Right cardiac atrium (tissue), 5 donors: ENCODE results near the gene AKAP13. TPM values are rescaled to one million over a fixed set of nuclear protein-coding genes. Genes with fewer than 3 reads are reported as not detected.
"Not testable (repeated sequence)": the region's sequence is repeated elsewhere in the genome, so short reads cannot be mapped to it uniquely, and the experiment has no call there.

Experiments used
- ATAC-seq, 2 donors: fragments of 200-7000 bp; cut with Tn5 transposase; one replicate each; pipeline versions ENCODE4 v1.8.0 to v1.9.1; 2020; ENCODE audit warnings: moderate library complexity in 2 of 2, mild to moderate bottlenecking in 1 of 2
- DNase-seq, 3 donors: peaks; one replicate each; pipeline ENCODE4 v3.0.0-alpha.2; 2020
- H3K27ac ChIP-seq: one replicate; pipeline ENCODE4 v1.5.1; 2013; ENCODE audit warnings: mild to moderate bottlenecking, low read length, control low read depth, moderate library complexity
- H3K27me3 ChIP-seq: one replicate; pipeline ENCODE4 v1.6.1; 2013; ENCODE audit not compliant: control insufficient read depth, insufficient read depth
- H3K4me1 ChIP-seq: one replicate; pipeline ENCODE4 v1.6.1; 2013; ENCODE audit warnings: low read length; ENCODE audit not compliant: control insufficient read depth, insufficient read depth
- H3K4me3 ChIP-seq: one replicate; pipeline ENCODE4 v1.5.1; 2013; ENCODE audit warnings: low read length, control low read depth
- H3K9me3 ChIP-seq: one replicate; pipeline ENCODE4 v1.6.1; 2013; ENCODE audit warnings: low read length; ENCODE audit not compliant: control insufficient read depth
- WGBS: extraction: QIAGEN DNeasy Blood & Tissue Kit; methylation state at CpG from one replicate; pipeline ENCODE4 v1.1.7; 2013; 5-methylcytosine and 5-hydroxymethylcytosine counted together
- intact Hi-C, 4 donors: fragments of 100-400 bp; cut with DNase I; formaldehyde crosslinking; loops; one replicate each; pipeline versions ENCODE4 v1.11.0 to v1.14.0; 2022 to 2023
- polyA plus RNA-seq: library from polyadenylated mRNA; stranded (reverse); fragments of 200-250 nt; gene quantifications from one replicate; pipeline ENCODE4 v1.2.3, GENCODE V29; 2013
- total RNA-seq, 4 donors: library from RNA; stranded (reverse); fragmentation: NEBNext Ultra II Directional; extraction: Animal tissue kit (Norgen Biotek cat#: 25700); gene quantifications; one replicate each; pipeline ENCODE4 v1.2.1, GENCODE V29; 2021
- donor health status: healthy with polysubstance abuse.
- donor health status: DM: no; HTN: yes; CAD: no.
- donor health status: DM: no; HTN: no; CAD: no.
- donor health status: DM: no; HTN: yes; CAD: no; lungs with severe emphysema.
- donor health status: DM: yes; HTN: yes; CAD: no.

Gene AKAP13
- total and polyA plus RNA-seq, 5 donors: 104 to 348 (median 250) TPM

GRCh38 chr15:85484923-85485322 is 104.5 kb downstream of the AKAP13 start:
- not testable (repeated sequence) for DNase-seq, H3K4me3 ChIP-seq, H3K27me3 ChIP-seq, H3K4me1 ChIP-seq, H3K9me3 ChIP-seq, H3K27ac ChIP-seq, ATAC-seq
- intact Hi-C loops: loop anchor here in 2 of 4 donors (10.0 kb wide), 2 partner anchors 100 to 240 kb away; no protein-coding TSS in a partner anchor

- no peaks in the 10 kb centered on the region for H3K9me3 ChIP-seq
- no peak overlapping the region for H3K4me3 ChIP-seq
- H3K27me3 ChIP-seq: no peaks in the 10 kb centered on the region
- ATAC-seq (peak; percentile 75 to 80), DNase-seq (no peak)
- intact Hi-C loops: loop anchor here in 2 of 4 donors (10.0 kb wide), 2 partner anchors 99 to 239 kb away; no protein-coding TSS in a partner anchor
- H3K4me1 ChIP-seq: peaks cover 4% of the 10 kb centered on the region
- H3K27ac ChIP-seq: no peak overlapping the region
Measured at GRCh38 chr15:85485956-85486567, 105.7 kb downstream of the AKAP13 start.

GRCh38 chr15:85487796-85488195 is 107.4 kb downstream of the AKAP13 start:
- ATAC-seq, H3K27ac ChIP-seq, H3K27me3 ChIP-seq, H3K9me3 ChIP-seq, H3K4me3 ChIP-seq, DNase-seq, H3K4me1 ChIP-seq: not testable (repeated sequence)
- 91% methylated on average over 7 of the region's 7 CpGs for WGBS
- intact Hi-C loops: loop anchor here in 2 of 4 donors (10.0 kb wide), 2 partner anchors 97 to 237 kb away; no protein-coding TSS in a partner anchor

GRCh38 chr15:85488997-85489396 is 108.6 kb downstream of the AKAP13 start:
- H3K27ac ChIP-seq: no peak overlapping the region
- intact Hi-C loops: loop anchor here in 2 of 4 donors (10.0 kb wide), 2 partner anchors 96 to 236 kb away; no protein-coding TSS in a partner anchor
- H3K4me3 ChIP-seq: no peak overlapping the region
- H3K27me3 ChIP-seq: no peaks in the 10 kb centered on the region
- H3K9me3 ChIP-seq: no peaks in the 10 kb centered on the region
- 46% methylated on average over 1 of the region's 1 CpG for WGBS
- ATAC-seq (no peak), DNase-seq (no peak)
- H3K4me1 ChIP-seq: peaks cover 2% of the 10 kb centered on the region

DNA sequence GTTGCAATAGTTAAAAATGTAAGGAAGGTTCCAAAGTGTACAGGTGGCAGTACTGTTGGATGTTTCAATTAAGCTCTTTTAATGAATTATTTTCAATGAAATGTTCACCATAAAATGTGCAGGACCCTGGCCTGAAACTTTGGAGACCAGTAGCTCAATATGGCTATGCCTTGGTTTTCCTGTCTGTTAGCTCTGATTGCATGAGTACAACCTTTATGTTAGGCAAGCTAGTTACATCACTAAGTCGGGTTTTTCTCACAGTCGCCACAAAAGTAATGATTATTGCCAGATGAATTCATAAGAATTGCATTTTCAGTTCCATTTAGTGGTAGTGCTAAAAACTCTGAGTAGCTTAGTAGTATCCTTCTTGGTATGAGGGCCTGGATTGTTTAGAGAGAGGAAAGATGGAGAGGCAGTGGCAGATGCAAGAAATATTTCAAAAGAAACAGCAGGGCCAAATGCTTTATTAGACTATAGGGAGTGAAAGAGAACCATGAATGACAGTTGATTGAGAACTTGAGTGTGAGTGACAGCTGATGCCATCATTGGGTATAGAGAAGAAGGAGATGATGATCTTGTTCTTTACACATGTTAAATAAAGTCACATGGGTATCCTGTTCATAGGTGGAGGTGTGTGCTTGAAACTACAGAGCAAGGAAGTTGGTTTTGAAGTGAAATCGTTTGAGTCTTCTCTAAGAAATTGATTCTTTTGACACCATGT is 109.5 kb downstream of the AKAP13 start:
- Histone ChIP-seq H3K4me3 (no peak overlapping the region), H3K4me1 (peaks cover 4% of the 10 kb centered on the region), H3K9me3 (no peaks in the 10 kb centered on the region), H3K27me3 (no peaks in the 10 kb centered on the region), H3K27ac (no peak overlapping the region)
- DNase-seq (no peak), ATAC-seq (no peak)
- WGBS: 81% methylated on average over 3 of the region's 3 CpGs
- intact Hi-C loops: loop anchor here in 2 of 4 donors (10.0 kb wide), 2 partner anchors 95 to 235 kb away; no protein-coding TSS in a partner anchor

DNA sequence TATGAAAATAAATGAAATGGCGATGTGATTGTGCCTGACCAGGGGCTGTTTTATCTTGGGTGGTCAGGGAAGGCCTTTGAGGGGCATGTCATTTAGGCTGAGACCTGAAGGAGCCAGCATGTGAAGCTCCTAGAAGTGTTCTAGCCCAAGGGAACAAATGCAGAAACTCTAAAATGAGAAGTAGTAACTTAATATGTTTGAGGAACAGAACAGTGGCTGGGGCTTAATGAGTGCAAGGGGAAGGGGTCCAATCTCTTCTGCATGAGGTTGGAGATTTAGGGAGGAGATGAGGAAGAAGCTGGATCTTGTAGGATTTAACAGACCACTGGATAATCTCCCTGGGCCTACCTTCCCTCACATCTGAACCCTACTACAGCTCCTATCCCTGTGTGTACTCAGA is 110.5 kb downstream of the AKAP13 start:
- H3K4me3 ChIP-seq: no peak overlapping the region
- H3K4me1 ChIP-seq: peaks cover 4% of the 10 kb centered on the region
- 83% methylated on average over 1 of the region's 1 CpG for WGBS
- no peak for DNase-seq
- intact Hi-C loops: no loop called here
- H3K9me3 ChIP-seq: no peaks in the 10 kb centered on the region
- no peaks in the 10 kb centered on the region for H3K27me3 ChIP-seq
- no peak for ATAC-seq
- H3K27ac ChIP-seq: no peak overlapping the region

DNA sequence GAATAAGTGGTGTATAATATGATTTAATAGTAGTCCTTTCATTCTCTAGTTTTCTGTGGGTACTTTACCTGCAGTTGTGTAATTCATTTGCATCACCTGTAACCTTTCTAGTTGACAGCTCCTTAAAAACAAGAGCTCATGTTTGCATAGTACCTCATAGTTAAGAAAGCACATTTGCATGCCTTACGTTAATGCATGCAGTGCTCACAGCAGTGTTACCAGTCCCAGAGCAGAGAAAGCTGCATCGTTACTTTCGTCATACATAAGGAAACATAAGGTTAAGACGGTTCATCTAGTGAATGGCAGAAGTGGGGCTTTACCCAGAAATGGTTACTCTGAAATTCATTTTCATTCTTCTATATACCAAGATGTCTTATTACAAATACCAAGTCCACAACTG is 111.3 kb downstream of the AKAP13 start:
- no peak for ATAC-seq
- peaks cover 7% of the 10 kb centered on the region for H3K4me1 ChIP-seq
- H3K9me3 ChIP-seq: no peaks in the 10 kb centered on the region
- DNase-seq: no peak
- 93% methylated on average over 4 of the region's 4 CpGs for WGBS
- H3K4me3 ChIP-seq: no peak overlapping the region
- H3K27me3 ChIP-seq: no peaks in the 10 kb centered on the region
- intact Hi-C loops: no loop called here
- H3K27ac ChIP-seq: no peak overlapping the region

DNA sequence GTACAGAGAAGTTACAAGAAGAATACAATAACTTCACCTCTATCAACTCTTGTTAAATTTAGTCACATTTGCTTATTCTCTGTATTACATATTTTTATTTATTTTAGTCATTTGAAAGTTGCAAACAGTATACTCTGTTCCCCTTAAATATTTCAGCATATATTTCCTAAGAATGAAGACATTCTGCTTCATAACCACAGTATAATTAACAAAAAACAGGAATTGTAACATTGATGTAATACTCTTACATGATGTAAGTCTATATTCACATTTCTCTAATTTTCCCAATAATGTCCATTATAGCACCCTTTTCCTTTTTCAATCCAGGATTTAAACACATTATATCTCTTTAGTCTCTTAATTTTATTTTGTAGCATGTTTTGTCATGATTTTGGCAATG is 112.0 kb downstream of the AKAP13 start:
- H3K4me1 ChIP-seq: peaks cover 11% of the 10 kb centered on the region
- ATAC-seq (no peak), DNase-seq (no peak)
- H3K4me3 ChIP-seq: no peak overlapping the region
- H3K27ac ChIP-seq: no peak overlapping the region
- no peaks in the 10 kb centered on the region for H3K9me3 ChIP-seq
- intact Hi-C loops: no loop called here
- H3K27me3 ChIP-seq: no peaks in the 10 kb centered on the region

- Histone ChIP-seq H3K27ac (no peak overlapping the region), H3K4me1 (peaks cover 11% of the 10 kb centered on the region), H3K9me3 (no peaks in the 10 kb centered on the region), H3K27me3 (no peaks in the 10 kb centered on the region), H3K4me3 (no peak overlapping the region)
- intact Hi-C loops: no loop called here
- ATAC-seq (peak in 1 of 2 donors; percentile 11), DNase-seq (no peak)
- 72% methylated on average over 1 of the region's 1 CpG for WGBS
Measured at GRCh38 chr15:85493260-85493659, 112.9 kb downstream of the AKAP13 start.

- WGBS: 57% methylated on average over 5 of the region's 5 CpGs
- intact Hi-C loops: no loop called here
- H3K27me3 ChIP-seq: no peaks in the 10 kb centered on the region
- peak overlapping the region; percentile 59 for H3K27ac ChIP-seq
- peak; percentile 75 to 95 for ATAC-seq
- H3K9me3 ChIP-seq: no peaks in the 10 kb centered on the region
- DNase-seq: no peak
- H3K4me3 ChIP-seq: no peak overlapping the region
- peaks cover 11% of the 10 kb centered on the region for H3K4me1 ChIP-seq
Measured at GRCh38 chr15:85494048-85494777, 113.8 kb downstream of the AKAP13 start.

DNA sequence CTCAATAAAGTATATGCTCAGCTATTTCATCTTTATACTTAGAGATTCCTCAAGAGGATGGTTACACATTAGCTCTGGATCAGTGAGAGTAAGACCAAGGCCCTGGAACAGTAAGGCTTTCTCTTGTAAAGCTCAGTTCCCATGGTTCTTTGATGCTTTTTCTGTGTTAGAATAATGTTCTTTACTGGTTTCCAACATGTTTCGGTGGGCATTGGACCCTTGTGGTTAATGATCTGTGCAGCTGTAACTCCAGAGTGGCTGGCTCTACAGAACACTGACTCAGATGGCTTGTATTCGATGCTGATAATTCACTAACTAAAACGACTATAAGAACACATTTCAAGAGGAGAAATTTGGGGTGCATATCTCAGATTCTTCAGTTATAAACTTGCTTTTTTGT is 114.7 kb downstream of the AKAP13 start:
- H3K9me3 ChIP-seq: no peaks in the 10 kb centered on the region
- intact Hi-C loops: no loop called here
- H3K27ac ChIP-seq: no peak overlapping the region
- no peak overlapping the region for H3K4me3 ChIP-seq
- no peaks in the 10 kb centered on the region for H3K27me3 ChIP-seq
- 69% methylated on average over 3 of the region's 3 CpGs for WGBS
- DNase-seq (no peak), ATAC-seq (no peak)
- peaks cover 15% of the 10 kb centered on the region for H3K4me1 ChIP-seq
